Esophagus muscularis mucosa (tissue), 4 donors: ENCODE data around the gene ITPRIP.

ENCODE experiments used
- EP300 ChIP-seq: sonication (generic); formaldehyde crosslinking; IDR thresholded peaks from one replicate; pipeline ENCODE4 v1.6.1; 2017; ENCODE audit warnings: antibody characterized with exemption
- POLR2A ChIP-seq: fragments of 450-650 bp; IDR thresholded peaks from one replicate; pipeline ENCODE4 v1.6.1; 2017; ENCODE audit warnings: antibody characterized with exemption, moderate library complexity, mild to moderate bottlenecking, low read depth
- POLR2AphosphoS5 ChIP-seq, 2 donors: sonication (generic); formaldehyde crosslinking; IDR thresholded peaks; one replicate each; pipeline ENCODE4 v1.6.1; 2017; ENCODE audit warnings: antibody characterized with exemption in 2 of 2
- TF ChIP-seq, protein P1 (sequence below), 3 experiments: fragments of 200-600 bp in 2 of 3; fragments of 450-650 bp in 1 of 3; sonication (generic) in 2 of 3; IDR thresholded peaks; one replicate each; pipeline ENCODE4 v1.5.1; 2017 to 2019; ENCODE audit warnings: antibody characterized with exemption in 3 of 3, mild to moderate bottlenecking in 2 of 3, moderate library complexity in 1 of 3

DNA sequence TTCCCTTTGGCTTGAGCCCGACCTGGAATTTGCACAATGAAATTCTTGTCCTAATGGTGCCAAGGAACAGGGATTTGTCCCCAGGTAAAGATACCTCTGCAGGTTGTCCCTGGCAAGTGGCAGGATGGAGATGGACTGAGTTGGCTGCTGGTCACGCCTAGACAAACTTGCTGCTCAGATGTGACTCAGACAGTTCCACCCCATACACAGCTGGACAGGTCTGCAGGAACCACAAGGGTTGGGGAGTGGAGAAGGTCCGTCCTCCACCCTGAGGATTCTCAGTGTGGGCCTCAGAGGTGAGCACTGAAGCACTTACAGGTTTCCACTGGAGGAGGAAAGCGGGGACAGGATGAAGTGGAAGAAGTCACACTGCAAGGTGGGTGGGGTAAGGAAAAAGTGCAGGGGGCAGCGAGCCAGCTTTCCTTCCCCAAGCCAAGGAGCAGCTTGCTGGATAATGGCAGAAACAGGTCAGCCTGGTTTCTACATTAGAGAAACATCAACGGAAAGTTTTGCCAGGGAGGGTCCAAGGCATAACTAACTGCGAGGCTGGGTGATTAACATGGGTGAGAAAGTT is 20.5 kb downstream of the ITPRIP start:
- TF ChIP-seq POLR2AphosphoS5 (IDR thresholded peaks at IDR 0.05) (no peak), EP300 (no peak), POLR2A (no peak)
- TF ChIP-seq, protein P1, sequence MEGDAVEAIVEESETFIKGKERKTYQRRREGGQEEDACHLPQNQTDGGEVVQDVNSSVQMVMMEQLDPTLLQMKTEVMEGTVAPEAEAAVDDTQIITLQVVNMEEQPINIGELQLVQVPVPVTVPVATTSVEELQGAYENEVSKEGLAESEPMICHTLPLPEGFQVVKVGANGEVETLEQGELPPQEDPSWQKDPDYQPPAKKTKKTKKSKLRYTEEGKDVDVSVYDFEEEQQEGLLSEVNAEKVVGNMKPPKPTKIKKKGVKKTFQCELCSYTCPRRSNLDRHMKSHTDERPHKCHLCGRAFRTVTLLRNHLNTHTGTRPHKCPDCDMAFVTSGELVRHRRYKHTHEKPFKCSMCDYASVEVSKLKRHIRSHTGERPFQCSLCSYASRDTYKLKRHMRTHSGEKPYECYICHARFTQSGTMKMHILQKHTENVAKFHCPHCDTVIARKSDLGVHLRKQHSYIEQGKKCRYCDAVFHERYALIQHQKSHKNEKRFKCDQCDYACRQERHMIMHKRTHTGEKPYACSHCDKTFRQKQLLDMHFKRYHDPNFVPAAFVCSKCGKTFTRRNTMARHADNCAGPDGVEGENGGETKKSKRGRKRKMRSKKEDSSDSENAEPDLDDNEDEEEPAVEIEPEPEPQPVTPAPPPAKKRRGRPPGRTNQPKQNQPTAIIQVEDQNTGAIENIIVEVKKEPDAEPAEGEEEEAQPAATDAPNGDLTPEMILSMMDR (IDR thresholded peaks at IDR 0.05) = no peak
